Stomach (tissue), 9 donors: Measurements from ENCODE around the gene NPAS4. TPM values are rescaled to one million over a fixed set of nuclear protein-coding genes. Genes with fewer than 3 reads are reported as not detected.

Experiments used
- DNase-seq, 2 donors: peaks; one replicate each; pipeline versions ENCODE4 v3.0.0 to v3.0.0-alpha.2; 2013 to 2019
- H3K27ac ChIP-seq, 5 donors: fragments of 200-600 bp in 4 of 5; sonication (generic) in 4 of 5; one replicate each; pipeline ENCODE4 v1.5.1; 2013 to 2019; ENCODE audit warnings: mild to moderate bottlenecking in 1 of 5, moderate library complexity in 1 of 5
- H3K27me3 ChIP-seq, 3 donors: fragments of 200-600 bp; sonication (generic); one replicate each; pipeline ENCODE4 v1.5.1; 2017 to 2019; ENCODE audit warnings: mixed run types in 1 of 3
- H3K36me3 ChIP-seq, 4 donors: fragments of 200-600 bp; sonication (generic); 1 replicate in 3 of 4; 2 replicates in 1 of 4; pipeline ENCODE4 v1.5.1; 2016 to 2019
- H3K4me1 ChIP-seq, 4 donors: fragments of 200-600 bp; sonication (generic); one replicate each; pipeline ENCODE4 v1.5.1; 2016 to 2019
- H3K4me3 ChIP-seq, 4 donors: fragments of 200-600 bp; sonication (generic) in 3 of 4; one replicate each; pipeline ENCODE4 v1.5.1; 2016 to 2019; ENCODE audit warnings: mild to moderate bottlenecking in 1 of 4
- H3K9me3 ChIP-seq, 4 donors: fragments of 200-600 bp; sonication (generic); one replicate each; pipeline ENCODE4 v1.5.1; 2016 to 2019
- CTCF ChIP-seq, 7 experiments: fragments of 450-650 bp in 4 of 7; fragments of 200-600 bp in 3 of 7; sonication (generic) in 3 of 7; IDR thresholded peaks; one replicate each; pipeline ENCODE4 v1.5.1; 2016 to 2019; ENCODE audit warnings: antibody characterized with exemption in 7 of 7, control low read depth in 2 of 7, mild to moderate bottlenecking in 1 of 7
- EP300 ChIP-seq: sonication (generic); formaldehyde crosslinking; IDR thresholded peaks from one replicate; pipeline ENCODE4 v1.6.1; 2017; ENCODE audit warnings: antibody characterized with exemption
- POLR2A ChIP-seq, 4 donors: fragments of 450-650 bp; IDR thresholded peaks; one replicate each; pipeline ENCODE4 v1.6.1; 2016; ENCODE audit warnings: antibody characterized with exemption in 4 of 4, control low read depth in 2 of 4, mild to moderate bottlenecking in 1 of 4, moderate library complexity in 1 of 4
- POLR2AphosphoS5 ChIP-seq, 3 donors: sonication (generic); formaldehyde crosslinking; IDR thresholded peaks; one replicate each; pipeline ENCODE4 v1.6.1; 2016; ENCODE audit warnings: antibody characterized with exemption in 3 of 3
- WGBS, 5 donors: extraction: QIAGEN DNeasy Blood & Tissue Kit in 3 of 5; methylation state at CpG; one replicate each; pipeline versions ENCODE4 v1.1.5 to v1.1.7; 2013 to 2018; 5-methylcytosine and 5-hydroxymethylcytosine counted together
- intact Hi-C: fragments of 100-400 bp; cut with DNase I; formaldehyde crosslinking; loops from one replicate; pipeline ENCODE4 v1.15.1; 2023; ENCODE audit warnings: low total_unique reads
- polyA plus RNA-seq, 3 donors: library from polyadenylated mRNA; stranded (reverse); fragments of 200-250 nt; gene quantifications; one replicate each; pipeline ENCODE4 v1.2.3, GENCODE V29; 2013
- total RNA-seq, 5 donors: library from RNA; depleted of rRNA; stranded (reverse); fragments of >200 nt; gene quantifications; one replicate each; pipeline versions ENCODE4 v1.1.0 to v1.2.3, GENCODE V29; 2014 to 2016
- donor health status: healthy with polysubstance abuse.
- donor health status: Bipolar disorder and iron deficiency.
- donor health status: healthy.

NPAS4 gene
- total and polyA plus RNA-seq, 8 donors: 0.25 to 1.7 (median 0.70) TPM; not detected in 4

- peak; percentile 91 to 92 for DNase-seq
- peak overlapping the region in 1 of 5 donors; percentile 21 for H3K27ac ChIP-seq
- H3K9me3 ChIP-seq: no peaks in the 10 kb centered on the region
- H3K36me3 ChIP-seq: no peaks in the 10 kb centered on the region
- 5 to 9% (median 7%) methylated on average over 20 of the region's 20 CpGs for WGBS, 5 donors
- intact Hi-C loops: loop anchor here (10.0 kb wide), 1 partner anchor 72 kb away; the partner anchor contains the start of gene CD248
- peak overlapping the region in 3 of 4 donors; percentile 22 to 32 (median 29) for H3K4me3 ChIP-seq
- peaks cover 0 to 11% (median 10%) of the 10 kb centered on the region in 4 donors for H3K4me1 ChIP-seq
- TF ChIP-seq POLR2A (IDR thresholded peaks at IDR 0.05) (no peak), POLR2AphosphoS5 (IDR thresholded peaks at IDR 0.05) (peak in 1 of 3 donors; percentile 53), EP300 (no peak), CTCF (IDR thresholded peaks at IDR 0.05) (peak in 5 of 7 experiments; percentile 69 to 94 (median 91))
- peaks cover 0 to 33% (median 0%) of the 10 kb centered on the region in 3 donors for H3K27me3 ChIP-seq
Observed at GRCh38 chr11:66386171-66387069, 34.4 kb upstream of the NPAS4 start.

DNA sequence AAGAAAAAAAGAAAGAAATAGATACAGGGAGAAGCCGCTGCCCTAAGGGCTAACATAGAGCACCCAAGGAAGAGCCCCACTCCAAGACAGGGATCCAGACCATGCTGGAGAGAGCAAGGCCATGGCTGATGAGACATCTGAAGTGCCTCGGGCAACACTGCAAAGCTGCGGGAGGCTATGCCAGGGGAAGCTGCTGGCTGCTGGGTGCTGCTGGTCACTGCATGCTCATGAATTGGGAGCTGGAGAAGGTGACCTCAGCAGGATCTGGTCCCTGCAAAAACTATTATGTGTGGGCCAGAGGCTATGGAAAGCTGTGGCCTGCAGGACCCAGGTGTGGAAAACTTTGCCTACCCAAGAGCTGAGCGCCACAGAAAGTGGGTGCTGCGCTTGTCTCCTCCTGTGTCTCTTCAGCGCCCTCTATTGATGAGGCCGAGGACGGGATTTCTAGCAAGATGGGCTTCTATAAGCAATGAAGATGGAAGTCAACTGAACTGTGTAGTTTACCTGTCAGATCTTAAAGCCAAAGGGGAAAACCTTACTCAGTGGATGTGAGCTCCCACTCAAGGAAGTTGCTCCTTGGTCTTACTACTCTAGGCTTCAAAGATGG is 32.0 kb upstream of the NPAS4 start:
- intact Hi-C loops: loop anchor here (10.0 kb wide), 1 partner anchor 74 kb away; the partner anchor contains the start of gene CD248
- TF ChIP-seq POLR2AphosphoS5 (IDR thresholded peaks at IDR 0.05) (no peak), CTCF (IDR thresholded peaks at IDR 0.05) (peak in 5 of 7 experiments; percentile 23 to 72 (median 66))
- WGBS, 5 donors: 27 to 30% (median 29%) methylated on average over 7 to 8 of the region's 8 CpGs
- Histone ChIP-seq H3K4me1 (peaks cover 0 to 11% (median 10%) of the 10 kb centered on the region in 4 donors), H3K27ac (no peak overlapping the region), H3K9me3 (no peaks in the 10 kb centered on the region), H3K36me3 (no peaks in the 10 kb centered on the region), H3K4me3 (no peak overlapping the region), H3K27me3 (peaks cover 0 to 33% (median 0%) of the 10 kb centered on the region in 3 donors)
- peak; percentile 88 to 90 for DNase-seq

GRCh38 chr11:66391322-66391721 is 29.5 kb upstream of the NPAS4 start:
- DNase-seq: no peak
- intact Hi-C loops: no loop called here
- no peaks in the 10 kb centered on the region for H3K9me3 ChIP-seq
- peaks cover 0 to 5% (median 3%) of the 10 kb centered on the region in 4 donors for H3K4me1 ChIP-seq
- 57 to 79% (median 76%) methylated on average over 6 of the region's 6 CpGs for WGBS, 5 donors
- no peak overlapping the region for H3K27ac ChIP-seq
- H3K27me3 ChIP-seq: peaks cover 0 to 33% (median 0%) of the 10 kb centered on the region in 3 donors
- H3K36me3 ChIP-seq: no peaks in the 10 kb centered on the region
- H3K4me3 ChIP-seq: no peak overlapping the region
- TF ChIP-seq CTCF (IDR thresholded peaks at IDR 0.05) (no peak), POLR2A (IDR thresholded peaks at IDR 0.05) (no peak), POLR2AphosphoS5 (IDR thresholded peaks at IDR 0.05) (no peak), EP300 (no peak)

- Histone ChIP-seq H3K36me3 (no peaks in the 10 kb centered on the region), H3K9me3 (no peaks in the 10 kb centered on the region), H3K27ac (no peak overlapping the region), H3K4me1 (no peaks in the 10 kb centered on the region), H3K4me3 (no peak overlapping the region), H3K27me3 (peaks cover 0 to 30% (median 0%) of the 10 kb centered on the region in 3 donors)
- intact Hi-C loops: no loop called here
- DNase-seq: no peak
- 81 to 87% (median 83%) methylated on average over 3 of the region's 3 CpGs for WGBS, 5 donors
- no peak for TF ChIP-seq POLR2A (IDR thresholded peaks at IDR 0.05)
- TF ChIP-seq POLR2AphosphoS5 (IDR thresholded peaks at IDR 0.05): no peak
- no peak for TF ChIP-seq CTCF (IDR thresholded peaks at IDR 0.05)
- no peak for TF ChIP-seq EP300
Observed at GRCh38 chr11:66393954-66394353, 26.9 kb upstream of the NPAS4 start.
